GM18508 (cell line): ENCODE measurements around the gene KRTAP26-1.

Experiments
- ATAC-seq: cut with Tn5 transposase; IDR thresholded peaks from one replicate; pipeline ENCODE4 v1.9.1; 2021; ENCODE audit warnings: moderate number of reproducible peaks; ENCODE audit not compliant: insufficient read depth, unreplicated experiment

KRTAP26-1 gene

GRCh38 chr21:30271611-30272010 lies 48.5 kb downstream of the KRTAP26-1 start:
- ATAC-seq, result no peak

DNA sequence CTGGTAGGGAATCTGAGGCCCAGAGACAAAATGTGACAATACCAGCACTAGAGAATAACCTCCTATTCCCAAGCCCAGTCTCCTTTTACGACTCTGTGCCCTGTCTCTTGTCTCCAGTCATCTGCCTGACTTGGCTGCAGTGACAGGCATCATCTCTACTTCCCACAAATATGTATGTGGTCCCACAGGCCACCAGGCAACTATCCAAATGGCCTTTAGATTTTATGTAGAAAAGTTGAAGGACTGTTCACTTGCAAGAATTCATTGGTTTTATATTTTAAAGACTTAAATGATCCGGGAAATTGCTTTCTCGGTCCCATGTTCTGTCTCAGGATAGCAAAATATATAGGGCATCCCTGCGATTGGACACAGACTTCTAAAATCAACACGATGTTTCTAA lies 49.0 kb downstream of the KRTAP26-1 start:
- ATAC-seq, result no peak

DNA sequence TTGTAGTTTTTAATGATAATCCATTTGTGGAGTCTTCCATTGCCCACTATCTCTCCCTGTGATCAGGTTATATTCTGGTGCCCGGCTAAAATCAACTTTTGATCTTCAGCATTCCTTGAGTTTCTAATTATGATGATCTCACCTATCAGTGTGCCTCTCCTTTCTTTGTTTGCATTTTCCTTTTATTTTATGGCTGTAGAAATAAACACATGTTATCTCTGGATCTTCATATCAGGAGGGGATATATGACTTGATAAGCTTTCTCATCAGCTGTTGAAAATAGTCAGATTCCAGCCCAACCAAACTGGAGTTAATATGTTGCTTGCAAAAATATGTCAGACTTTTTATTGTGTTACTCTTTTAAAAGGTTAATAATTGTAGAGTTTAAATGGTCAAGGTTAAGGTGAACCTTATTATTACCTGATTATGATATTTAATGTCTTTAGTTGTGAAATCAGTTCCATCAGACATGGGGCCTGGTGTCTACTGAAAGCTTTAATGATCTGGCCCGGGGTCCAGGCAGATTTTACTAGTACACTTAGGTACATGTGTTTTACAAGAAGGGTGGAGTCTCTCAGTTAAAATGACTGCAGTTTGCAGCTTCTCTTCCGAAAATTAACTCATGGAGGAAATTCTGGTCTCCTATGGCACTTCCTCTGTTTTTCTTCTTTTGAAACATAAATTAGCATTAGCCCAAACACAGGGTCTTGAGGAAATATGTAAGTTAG lies 50.1 kb downstream of the KRTAP26-1 start:
- ATAC-seq, result no peak
